ENCODE measurements around the gene ARID1B. TPM values are rescaled to one million over a fixed set of nuclear protein-coding genes. Genes with fewer than 3 reads are reported as not detected.
A peak's percentile ranks its signal among the peaks of the same experiment; 100 is the strongest.

ARID1B gene
- total RNA-seq, 1 donor from 2014 or later, result 79.1 TPM

- H3K4me3 Mint-ChIP-seq, result no peak overlapping the region
- no peaks in the 10 kb centered on the region for H3K9me3 Mint-ChIP-seq
- no peak for DNase-seq (ENCODE audit: low spot score)
- peaks cover 55% of the 10 kb centered on the region for H3K4me1 Mint-ChIP-seq (ENCODE audit: low read depth)
- H3K27me3 Mint-ChIP-seq (ENCODE audit: insufficient read depth), result peaks cover 6% of the 10 kb centered on the region
- peaks cover 3% of the 10 kb centered on the region for H3K36me3 Mint-ChIP-seq (ENCODE audit: low read depth)
- no peak overlapping the region for H3K27ac Mint-ChIP-seq
- intact Hi-C loops (cut with micrococcal nuclease), result loop anchor here (10.0 kb wide), 1 partner anchor 540 kb away; no protein-coding TSS in a partner anchor
Observed at GRCh38 chr6:157224178-157224950, 447.2 kb downstream of the ARID1B start.

- DNase-seq (ENCODE audit: low spot score), result no peak
- no peak overlapping the region for H3K27ac Mint-ChIP-seq
- H3K36me3 Mint-ChIP-seq (ENCODE audit: low read depth), result peaks cover 3% of the 10 kb centered on the region
- peaks cover 5% of the 10 kb centered on the region for H3K27me3 Mint-ChIP-seq (ENCODE audit: insufficient read depth)
- intact Hi-C loops (cut with micrococcal nuclease), result loop anchor here (10.0 kb wide), 1 partner anchor 540 kb away; no protein-coding TSS in a partner anchor
- no peak overlapping the region for H3K4me3 Mint-ChIP-seq
- H3K4me1 Mint-ChIP-seq (ENCODE audit: low read depth), result peaks cover 57% of the 10 kb centered on the region
- no peaks in the 10 kb centered on the region for H3K9me3 Mint-ChIP-seq
Observed at GRCh38 chr6:157224951-157225574, 447.9 kb downstream of the ARID1B start.

- peaks cover 3% of the 10 kb centered on the region for H3K27me3 Mint-ChIP-seq (ENCODE audit: insufficient read depth)
- no peak overlapping the region for H3K4me3 Mint-ChIP-seq
- peaks cover 56% of the 10 kb centered on the region for H3K4me1 Mint-ChIP-seq (ENCODE audit: low read depth)
- DNase-seq (ENCODE audit: low spot score), result no peak
- H3K9me3 Mint-ChIP-seq, result no peaks in the 10 kb centered on the region
- peaks cover 1% of the 10 kb centered on the region for H3K36me3 Mint-ChIP-seq (ENCODE audit: low read depth)
- intact Hi-C loops (cut with micrococcal nuclease), result loop anchor here (10.0 kb wide), 1 partner anchor 541 kb away; no protein-coding TSS in a partner anchor
- no peak overlapping the region for H3K27ac Mint-ChIP-seq
Observed at GRCh38 chr6:157225575-157225995, 448.4 kb downstream of the ARID1B start.

GRCh38 chr6:157226026-157226625 lies 448.9 kb downstream of the ARID1B start:
- Mint-ChIP-seq H3K27me3 (ENCODE audit: insufficient read depth) (peaks cover 3% of the 10 kb centered on the region), H3K36me3 (ENCODE audit: low read depth) (peaks cover 1% of the 10 kb centered on the region), H3K4me1 (ENCODE audit: low read depth) (peaks cover 50% of the 10 kb centered on the region), H3K27ac (no peak overlapping the region), H3K9me3 (no peaks in the 10 kb centered on the region), H3K4me3 (no peak overlapping the region)
- intact Hi-C loops (cut with micrococcal nuclease), result loop anchor here (10.0 kb wide), 1 partner anchor 541 kb away; no protein-coding TSS in a partner anchor
- no peak for DNase-seq (ENCODE audit: low spot score)

GRCh38 chr6:157226761-157227160 lies 449.6 kb downstream of the ARID1B start:
- Mint-ChIP-seq H3K4me1 (ENCODE audit: low read depth) (peaks cover 44% of the 10 kb centered on the region), H3K36me3 (ENCODE audit: low read depth) (peaks cover 1% of the 10 kb centered on the region), H3K9me3 (no peaks in the 10 kb centered on the region), H3K27me3 (ENCODE audit: insufficient read depth) (peaks cover 5% of the 10 kb centered on the region), H3K4me3 (no peak overlapping the region), H3K27ac (no peak overlapping the region)
- intact Hi-C loops (cut with micrococcal nuclease), result loop anchor here (10.0 kb wide), 1 partner anchor 542 kb away; no protein-coding TSS in a partner anchor
- DNase-seq (ENCODE audit: low spot score), result no peak

- Mint-ChIP-seq H3K4me1 (ENCODE audit: low read depth) (peaks cover 40% of the 10 kb centered on the region), H3K9me3 (no peaks in the 10 kb centered on the region), H3K4me3 (no peak overlapping the region), H3K27me3 (ENCODE audit: insufficient read depth) (peaks cover 6% of the 10 kb centered on the region), H3K27ac (no peak overlapping the region), H3K36me3 (ENCODE audit: low read depth) (no peaks in the 10 kb centered on the region)
- intact Hi-C loops (cut with micrococcal nuclease), result loop anchor here (10.0 kb wide), 1 partner anchor 543 kb away; no protein-coding TSS in a partner anchor
- peak; percentile 24 for DNase-seq (ENCODE audit: low spot score)
Observed at GRCh38 chr6:157227202-157228166, 450.3 kb downstream of the ARID1B start.

- no peak for DNase-seq (ENCODE audit: low spot score)
- Mint-ChIP-seq H3K27me3 (ENCODE audit: insufficient read depth) (peaks cover 8% of the 10 kb centered on the region), H3K4me3 (no peak overlapping the region), H3K9me3 (no peaks in the 10 kb centered on the region), H3K4me1 (ENCODE audit: low read depth) (peaks cover 30% of the 10 kb centered on the region), H3K27ac (no peak overlapping the region), H3K36me3 (ENCODE audit: low read depth) (no peaks in the 10 kb centered on the region)
- intact Hi-C loops (cut with micrococcal nuclease), result loop anchor here (10.0 kb wide), 1 partner anchor 544 kb away; no protein-coding TSS in a partner anchor
Observed at GRCh38 chr6:157228426-157229131, 451.4 kb downstream of the ARID1B start.

GRCh38 chr6:157229132-157229618 lies 452.0 kb downstream of the ARID1B start:
- Mint-ChIP-seq H3K9me3 (no peaks in the 10 kb centered on the region), H3K27ac (no peak overlapping the region), H3K4me1 (ENCODE audit: low read depth) (peaks cover 28% of the 10 kb centered on the region), H3K4me3 (no peak overlapping the region), H3K27me3 (ENCODE audit: insufficient read depth) (peaks cover 13% of the 10 kb centered on the region), H3K36me3 (ENCODE audit: low read depth) (no peaks in the 10 kb centered on the region)
- no peak for DNase-seq (ENCODE audit: low spot score)
- intact Hi-C loops (cut with micrococcal nuclease), result loop anchor here (10.0 kb wide), 1 partner anchor 544 kb away; no protein-coding TSS in a partner anchor

GRCh38 chr6:157229713-157230112 lies 452.5 kb downstream of the ARID1B start:
- intact Hi-C loops (cut with micrococcal nuclease), result loop anchor here (10.0 kb wide), 1 partner anchor 545 kb away; no protein-coding TSS in a partner anchor
- DNase-seq (ENCODE audit: low spot score), result no peak
- Mint-ChIP-seq H3K4me1 (ENCODE audit: low read depth) (peaks cover 31% of the 10 kb centered on the region), H3K4me3 (no peak overlapping the region), H3K36me3 (ENCODE audit: low read depth) (no peaks in the 10 kb centered on the region), H3K9me3 (no peaks in the 10 kb centered on the region), H3K27ac (no peak overlapping the region), H3K27me3 (ENCODE audit: insufficient read depth) (peaks cover 19% of the 10 kb centered on the region)

- H3K27ac Mint-ChIP-seq, result no peak overlapping the region
- H3K4me3 Mint-ChIP-seq, result no peak overlapping the region
- DNase-seq (ENCODE audit: low spot score), result no peak
- peaks cover 39% of the 10 kb centered on the region for H3K4me1 Mint-ChIP-seq (ENCODE audit: low read depth)
- H3K36me3 Mint-ChIP-seq (ENCODE audit: low read depth), result no peaks in the 10 kb centered on the region
- peaks cover 28% of the 10 kb centered on the region for H3K27me3 Mint-ChIP-seq (ENCODE audit: insufficient read depth)
- intact Hi-C loops (cut with micrococcal nuclease), result no loop called here
- H3K9me3 Mint-ChIP-seq, result no peaks in the 10 kb centered on the region
Observed at GRCh38 chr6:157230910-157231309, 453.7 kb downstream of the ARID1B start.

GRCh38 chr6:157232161-157232895 lies 455.1 kb downstream of the ARID1B start:
- Mint-ChIP-seq H3K4me1 (ENCODE audit: low read depth) (peaks cover 28% of the 10 kb centered on the region), H3K9me3 (no peaks in the 10 kb centered on the region), H3K27me3 (ENCODE audit: insufficient read depth) (peaks cover 33% of the 10 kb centered on the region), H3K36me3 (ENCODE audit: low read depth) (no peaks in the 10 kb centered on the region), H3K4me3 (no peak overlapping the region), H3K27ac (no peak overlapping the region)
- intact Hi-C loops (cut with micrococcal nuclease), result no loop called here
- DNase-seq (ENCODE audit: low spot score), result no peak

Data from activated T-helper 1 cell treated with anti-CD3 and anti-CD28 coated beads, Interleukin-12 subunit alpha, Interleukin-12 subunit beta, Interleukin-2, Interleukin-4 antibody, amounts not matched to agents 30 ng/mL and 10 ng/mL and 1 ng/mL, durations not matched to agents 14 hours and 24 hours and 36 hours (primary cell).